H1 (cell line): ENCODE data around the gene RNF157. TPM values are rescaled to one million over a fixed set of nuclear protein-coding genes. Genes with fewer than 3 reads are reported as not detected.

Source experiments
- CHD7 ChIP-seq: fragments of 300-600 bp; sonication (generic); IDR thresholded peaks from 2 replicates; pipeline ENCODE4 v1.7.1; 2012; ENCODE audit warnings: low read length, moderate library complexity, mild to moderate bottlenecking, inconsistent platforms; ENCODE audit not compliant: insufficient replicate concordance
- FOSL1 ChIP-seq: IDR thresholded peaks from 2 replicates; pipeline ENCODE4 v1.6.1; 2011; ENCODE audit warnings: mild to moderate bottlenecking, low read depth, low read length, moderate library complexity; ENCODE audit not compliant: insufficient read depth
- POLR2A ChIP-seq, 2 experiments: IDR thresholded peaks; 1 replicate in 1 of 2; 2 replicates in 1 of 2; pipeline ENCODE4 v1.6.1; 2011; ENCODE audit warnings: low read depth in 2 of 2, low read length in 2 of 2, mild to moderate bottlenecking in 2 of 2; ENCODE audit errors: control extremely low read depth in 1 of 2
- RBBP5 ChIP-seq: IDR thresholded peaks from 2 replicates; pipeline ENCODE4 v1.7.1; 2012; ENCODE audit warnings: low read depth, mild to moderate bottlenecking, inconsistent platforms, low read length, moderate library complexity, borderline replicate concordance
- SAP30 ChIP-seq: fragments of 300-600 bp; sonication (generic); IDR thresholded peaks from 2 replicates; pipeline ENCODE4 v1.7.1; 2012; ENCODE audit warnings: low read length, moderate library complexity, mild to moderate bottlenecking, inconsistent platforms; ENCODE audit not compliant: insufficient read depth, insufficient replicate concordance
- SUZ12 ChIP-seq: fragments of 200-600 bp; sonication (generic); IDR thresholded peaks from 2 replicates; pipeline ENCODE4 v1.6.1; 2012; ENCODE audit warnings: mild to moderate bottlenecking, inconsistent platforms, low read length, moderate library complexity, mixed read lengths
- polyA plus RNA-seq, 7 experiments: library from polyadenylated mRNA; depleted of rRNA in 3 of 7; stranded (reverse) in 5 of 7; unstranded in 2 of 7; fragments of >200 nt in 5 of 7; fragments of 200-250 nt in 2 of 7; gene quantifications; 1 replicate in 5 of 7; 2 replicates in 1 of 7; 4 replicates in 1 of 7; pipeline versions ENCODE4 v1.2.1 to v1.2.3, GENCODE V29; 2011 to 2013; ENCODE audit warnings: missing spikeins in 2 of 7, mixed read lengths in 2 of 7
- total RNA-seq: library from RNA; stranded (reverse); fragmentation: NEBNext Ultra II Directional; extraction: Animal tissue kit (Norgen Biotek cat#: 25700); gene quantifications from 2 replicates; pipeline ENCODE4 v1.2.1, GENCODE V29; 2021

RNF157 gene
- total and polyA plus RNA-seq, 2 of the 8 experiments (the other 6 are each of a cell fraction or from before 2014, with no cell fraction given), result 13.4 to 16.7 TPM

- TF ChIP-seq SAP30, result no peak
- no peak for TF ChIP-seq FOSL1
- no peak for TF ChIP-seq POLR2A (IDR thresholded peaks at IDR 0.05; ENCODE audit: control extremely low read depth in 1 of 2, low read depth in 2 of 2, low read length in 2 of 2)
- TF ChIP-seq CHD7, result no peak
- no peak for TF ChIP-seq SUZ12
- no peak for TF ChIP-seq RBBP5
Observed at GRCh38 chr17:76120658-76121008, 119.7 kb downstream of the RNF157 start (continued).
